ENCODE data around the gene OR4F6. TPM values are rescaled to one million over a fixed set of nuclear protein-coding genes. Genes with fewer than 3 reads are reported as not detected.

OR4F6 gene
- not detected in 2 replicates for total RNA-seq

DNA sequence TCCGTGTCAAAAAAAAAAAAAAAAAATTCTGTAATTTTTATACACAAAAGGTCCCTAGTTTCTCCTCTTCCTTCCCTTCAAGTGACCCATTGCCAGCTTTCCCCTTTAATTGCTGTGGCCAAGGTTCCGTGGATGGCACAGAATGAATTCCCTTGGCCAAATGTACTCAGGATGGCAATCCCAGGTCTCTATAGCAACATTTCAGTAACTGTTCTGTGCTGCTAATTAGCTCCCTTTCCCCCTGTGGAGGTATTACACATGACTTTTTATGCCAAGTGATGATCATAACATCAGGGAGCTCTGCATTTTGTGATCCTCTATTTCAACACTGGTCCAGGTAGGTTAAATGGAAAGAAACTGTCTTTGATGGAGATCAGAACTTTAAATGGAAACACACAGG is at the start of gene OR4F6:
TSS of gene OR4F6 (plus strand) at position 301 of the 400 bp plus-strand sequence. CDS start 2,211 bp downstream, outside the sequence.

GRCh38 chr15:101811902-101812301 is 8.6 kb downstream of the OR4F6 start, which contains the start of gene OR4F15:
Gene OR4F15, plus strand, starts transcription at chr15:101812202. Its CDS starts 5,985 bp downstream, at chr15:101818187.

Small RNA genes lying within 50 kb of the gene (small RNA-seq; reads per million reads assigned to genes)
- gene RN7SL209P, result not detected

Other genes with a start within 250 kb of the OR4F6 start
- 33.3 and 39.8 TPM in 2 replicates for gene TM2D3, start 151.1 kb upstream of the OR4F6 start, total RNA-seq
- gene TARS3, start 79.0 kb upstream of the OR4F6 start, total RNA-seq, result 5.8 and 8.8 TPM in 2 replicates
- not detected in 2 replicates for gene OR4F15, start 8.7 kb downstream of the OR4F6 start, total RNA-seq